HEK293T (cell line): ENCODE measurements around the gene NPAT.
"Not testable (repeated sequence)": the region's sequence is repeated elsewhere in the genome, so short reads cannot be mapped to it uniquely, and the experiment has no call there.

Experiments used
- CTCF ChIA-PET: fragments of 350-600 bp; formaldehyde crosslinking; extraction: SDS; loops from one replicate; lab custom pipeline; 2021; ENCODE audit warnings: antibody characterized with exemption, inconsistent platforms; lab: Yijun Ruan, JAX
- POLR2A ChIA-PET: fragments of 350-600 bp; formaldehyde crosslinking; extraction: SDS; loops from one replicate; lab custom pipeline; 2020; ENCODE audit warnings: antibody characterized with exemption, inconsistent platforms; lab: Yijun Ruan, JAX
- DNase-seq: peaks from one replicate; pipeline ENCODE4 v3.0.0; 2012; ENCODE audit warnings: mixed read lengths; ENCODE audit errors: extremely low spot score
- ARNT ChIP-seq: fragments of 450-650 bp; IDR thresholded peaks from 2 replicates; pipeline ENCODE4 v1.6.1; 2017; ENCODE audit warnings: mild to moderate bottlenecking
- BHLHE40 ChIP-seq: fragments of 450-650 bp; IDR thresholded peaks from 2 replicates; pipeline ENCODE4 v1.6.1; 2016; ENCODE audit warnings: mild to moderate bottlenecking, moderate library complexity, borderline replicate concordance
- CTBP1 ChIP-seq: fragments of 450-650 bp; IDR thresholded peaks from 2 replicates; pipeline ENCODE4 v1.6.1; 2016; ENCODE audit warnings: borderline replicate concordance
- ELF4 ChIP-seq: fragments of 450-650 bp; IDR thresholded peaks from 2 replicates; pipeline ENCODE4 v1.6.1; 2017; ENCODE audit warnings: antibody characterized with exemption
- FOXA1 ChIP-seq: fragments of 450-650 bp; IDR thresholded peaks from 2 replicates; pipeline ENCODE4 v1.6.1; 2016; ENCODE audit warnings: mild to moderate bottlenecking
- FOXK2 ChIP-seq: fragments of 450-650 bp; IDR thresholded peaks from 2 replicates; pipeline ENCODE4 v1.6.1; 2016; ENCODE audit warnings: mild to moderate bottlenecking
- FOXM1 ChIP-seq: fragments of 450-650 bp; IDR thresholded peaks from 2 replicates; pipeline ENCODE4 v1.6.1; 2017; ENCODE audit warnings: mild to moderate bottlenecking, borderline replicate concordance
- HDGF ChIP-seq: fragments of 450-650 bp; IDR thresholded peaks from 2 replicates; pipeline ENCODE4 v1.6.1; 2017; ENCODE audit warnings: antibody characterized with exemption, borderline replicate concordance
- L3MBTL2 ChIP-seq: fragments of 450-650 bp; conservative IDR thresholded peaks from 2 replicates; pipeline ENCODE4 v1.6.1; 2016; ENCODE audit warnings: mild to moderate bottlenecking
- LEF1 ChIP-seq: fragments of 450-650 bp; IDR thresholded peaks from 2 replicates; pipeline ENCODE4 v1.6.1; 2017; ENCODE audit warnings: mild to moderate bottlenecking, borderline replicate concordance
- NFRKB ChIP-seq: fragments of 450-650 bp; IDR thresholded peaks from 2 replicates; pipeline ENCODE4 v1.6.1; 2016; ENCODE audit warnings: mild to moderate bottlenecking, moderate library complexity
- PKNOX1 ChIP-seq: fragments of 450-650 bp; IDR thresholded peaks from 2 replicates; pipeline ENCODE4 v1.6.1; 2016
- SP1 ChIP-seq: fragments of 450-650 bp; IDR thresholded peaks from 2 replicates; pipeline ENCODE4 v1.6.1; 2017
- SUZ12 ChIP-seq: fragments of 450-650 bp; IDR thresholded peaks from 2 replicates; pipeline ENCODE4 v1.6.1; 2016; ENCODE audit warnings: mild to moderate bottlenecking
- TARDBP ChIP-seq: fragments of 450-650 bp; IDR thresholded peaks from 2 replicates; pipeline ENCODE4 v1.6.1; 2016
- ZNF384 ChIP-seq: fragments of 450-650 bp; IDR thresholded peaks from 2 replicates; pipeline ENCODE4 v1.6.1; 2016

The NPAT gene

GRCh38 chr11:108144615-108145014, 77.8 kb downstream of the NPAT start:
- TF ChIP-seq HDGF (no peak), PKNOX1 (no peak)
- DNase-seq: no peak
- ChIA-PET POLR2A (no interaction called here), CTCF (no interaction called here)

GRCh38 chr11:108142304-108142703, 80.1 kb downstream of the NPAT start:
- POLR2A ChIA-PET: no interaction called here
- no peak for DNase-seq
- TF ChIP-seq L3MBTL2 (no peak), FOXM1 (no peak), SUZ12 (no peak), BHLHE40 (no peak), HDGF (no peak), NFRKB (no peak), FOXK2 (no peak), CTBP1 (no peak), ELF4 (no peak), ARNT (no peak), ZNF384 (no peak)
- CTCF ChIA-PET: no interaction called here

- DNase-seq: no peak
- CTCF ChIA-PET: no interaction called here
- TF ChIP-seq HDGF (no peak), L3MBTL2 (no peak), ARNT (no peak), FOXA1 (no peak), FOXK2 (no peak), NFRKB (no peak), BHLHE40 (no peak), ZNF384 (no peak), SP1 (no peak), LEF1 (no peak), FOXM1 (no peak), SUZ12 (no peak), ELF4 (no peak), TARDBP (no peak), PKNOX1 (no peak), CTBP1 (no peak)
- POLR2A ChIA-PET: no interaction called here
Observed at GRCh38 chr11:108137212-108137611, 85.2 kb downstream of the NPAT start.

GRCh38 chr11:108135845-108136544, 86.4 kb downstream of the NPAT start:
- no peak for TF ChIP-seq NFRKB
- TF ChIP-seq PKNOX1: no peak
- no peak for TF ChIP-seq ARNT
- TF ChIP-seq ELF4: no peak
- no peak for TF ChIP-seq SP1
- no peak for TF ChIP-seq HDGF
- TF ChIP-seq L3MBTL2: no peak
- TF ChIP-seq BHLHE40: no peak
- TF ChIP-seq TARDBP: no peak
- no peak for TF ChIP-seq CTBP1
- TF ChIP-seq SUZ12: no peak
- no peak for TF ChIP-seq FOXA1
- TF ChIP-seq ZNF384: no peak
- no peak for TF ChIP-seq FOXK2
- TF ChIP-seq FOXM1: no peak
- no peak for TF ChIP-seq LEF1
- peak; percentile 14 for DNase-seq
- POLR2A ChIA-PET: no interaction called here
- CTCF ChIA-PET: no interaction called here

DNA sequence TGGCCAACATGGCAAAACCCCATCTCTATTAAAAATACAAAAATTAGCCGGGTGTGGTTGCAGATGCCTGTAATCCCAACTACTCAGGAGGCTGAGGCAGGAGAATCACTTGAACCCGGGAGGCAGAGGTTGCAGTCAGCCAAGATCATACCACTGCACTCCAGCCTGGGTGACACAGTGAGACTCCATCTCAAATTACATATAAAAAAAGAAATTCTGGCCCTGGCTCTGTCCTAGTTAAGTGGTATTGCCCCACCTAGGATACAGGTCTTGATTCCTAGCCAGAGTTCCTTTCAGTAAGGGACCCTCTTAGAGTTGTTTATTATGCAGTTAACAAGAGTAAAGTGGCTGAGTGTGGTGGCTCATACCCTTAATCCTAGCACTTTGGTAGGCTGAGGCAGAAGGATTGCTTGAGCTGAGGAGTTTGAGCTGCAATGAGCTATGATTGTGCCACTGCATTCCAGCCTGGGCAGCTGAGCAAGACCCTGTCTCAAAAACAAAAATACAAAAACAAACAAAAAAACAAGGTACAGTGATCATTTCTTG, 89.4 kb downstream of the NPAT start:
- POLR2A ChIA-PET, DNase-seq, CTCF ChIA-PET: not testable (repeated sequence)

GRCh38 chr11:108131993-108132392, 90.4 kb downstream of the NPAT start:
- TF ChIP-seq HDGF: no peak
- no peak for TF ChIP-seq FOXM1
- TF ChIP-seq BHLHE40: no peak
- no peak for TF ChIP-seq L3MBTL2
- no peak for TF ChIP-seq CTBP1
- no peak for TF ChIP-seq SUZ12
- no peak for TF ChIP-seq PKNOX1
- TF ChIP-seq FOXK2: no peak
- no peak for TF ChIP-seq FOXA1
- no peak for TF ChIP-seq ZNF384
- TF ChIP-seq ELF4: no peak
- ChIA-PET POLR2A (no interaction called here), CTCF (no interaction called here)
- DNase-seq: no peak
